ENCODE data around the gene NEK7.

The NEK7 gene

DNA sequence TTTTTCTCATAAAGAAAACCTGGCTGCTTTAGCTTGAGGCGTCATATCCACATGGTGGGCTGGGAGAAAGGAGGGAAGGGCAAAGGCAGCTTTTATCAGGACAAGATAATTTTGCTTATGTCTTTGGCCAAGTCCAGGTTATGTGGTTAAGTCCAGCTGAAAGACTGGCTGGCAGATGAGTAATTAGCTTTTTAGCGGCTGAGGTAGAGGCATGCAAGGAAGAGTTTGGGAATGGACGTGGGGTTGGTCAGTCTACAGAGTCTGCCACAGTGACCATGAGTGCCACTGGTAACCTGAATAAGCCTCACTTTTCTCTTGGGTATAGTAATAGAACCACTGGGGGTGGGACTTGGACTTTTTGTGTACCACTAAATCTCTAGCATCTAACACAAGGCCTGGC lies 39.8 kb downstream of the NEK7 start:
- H3K9me3 ChIP-seq (ENCODE audit: control insufficient read depth, low read depth, low read length) = no peaks in the 10 kb centered on the region
- H3K4me3 ChIP-seq (ENCODE audit: low read length) = no peak overlapping the region
- H3K4me1 ChIP-seq (ENCODE audit: control insufficient read depth, low read depth, low read length) = no peaks in the 10 kb centered on the region
- H3K9ac ChIP-seq (ENCODE audit: low read length) = no peak overlapping the region
- no peaks in the 10 kb centered on the region for H3K36me3 ChIP-seq (ENCODE audit: control insufficient read depth, low read depth, low read length)
- no peak overlapping the region for H3K27ac ChIP-seq (ENCODE audit: low read length)
- H3K27me3 ChIP-seq (ENCODE audit: control insufficient read depth, insufficient read depth, low read length) = no peaks in the 10 kb centered on the region

DNA sequence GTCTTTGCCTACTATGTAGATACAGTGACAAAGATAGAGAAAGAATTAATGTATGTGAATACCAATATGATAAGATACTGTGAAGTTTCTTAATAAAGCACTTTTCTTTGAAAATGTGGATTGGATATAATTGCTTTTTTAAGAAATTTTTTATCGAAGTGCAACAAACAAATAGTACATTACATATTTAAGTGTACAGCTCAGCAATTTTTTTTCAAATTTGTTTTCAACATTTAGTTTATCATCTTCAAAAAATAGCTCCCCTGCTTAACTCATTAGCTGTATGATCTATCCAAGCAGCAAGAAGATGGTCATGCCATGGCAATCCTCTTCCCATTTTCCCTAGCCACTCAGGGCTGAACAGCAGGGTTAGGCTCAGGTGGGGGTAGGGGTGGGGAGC lies 40.5 kb downstream of the NEK7 start:
- Histone ChIP-seq H3K36me3 (ENCODE audit: control insufficient read depth, low read depth, low read length) (no peaks in the 10 kb centered on the region), H3K9ac (ENCODE audit: low read length) (no peak overlapping the region), H3K4me1 (ENCODE audit: control insufficient read depth, low read depth, low read length) (no peaks in the 10 kb centered on the region), H3K4me3 (ENCODE audit: low read length) (no peak overlapping the region), H3K9me3 (ENCODE audit: control insufficient read depth, low read depth, low read length) (no peaks in the 10 kb centered on the region), H3K27ac (ENCODE audit: low read length) (no peak overlapping the region), H3K27me3 (ENCODE audit: control insufficient read depth, insufficient read depth, low read length) (no peaks in the 10 kb centered on the region)

DNA sequence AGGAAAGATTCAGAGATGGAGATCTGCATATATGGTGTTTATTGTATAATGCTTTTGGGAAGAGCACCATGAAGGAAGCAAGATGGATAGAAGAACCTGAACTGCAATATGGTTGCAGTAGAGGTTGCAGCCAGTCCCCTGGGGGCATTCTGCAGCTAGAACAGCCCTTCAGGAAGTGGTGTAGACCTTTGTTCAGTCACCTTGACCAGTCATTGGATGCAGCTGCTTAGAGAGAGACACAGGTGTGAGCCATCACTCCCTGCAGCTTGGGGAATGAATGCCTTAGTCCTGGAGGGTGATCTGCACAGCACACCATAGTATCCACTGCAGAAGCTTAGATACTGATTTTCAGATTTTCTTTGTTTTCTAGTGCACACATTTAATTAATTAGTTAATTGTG lies 42.3 kb downstream of the NEK7 start:
- H3K9ac ChIP-seq (ENCODE audit: low read length) = no peak overlapping the region
- no peaks in the 10 kb centered on the region for H3K4me1 ChIP-seq (ENCODE audit: control insufficient read depth, low read depth, low read length)
- H3K9me3 ChIP-seq (ENCODE audit: control insufficient read depth, low read depth, low read length) = no peaks in the 10 kb centered on the region
- no peak overlapping the region for H3K4me3 ChIP-seq (ENCODE audit: low read length)
- H3K36me3 ChIP-seq (ENCODE audit: control insufficient read depth, low read depth, low read length) = no peaks in the 10 kb centered on the region
- H3K27ac ChIP-seq (ENCODE audit: low read length) = no peak overlapping the region
- H3K27me3 ChIP-seq (ENCODE audit: control insufficient read depth, insufficient read depth, low read length) = no peaks in the 10 kb centered on the region

DNA sequence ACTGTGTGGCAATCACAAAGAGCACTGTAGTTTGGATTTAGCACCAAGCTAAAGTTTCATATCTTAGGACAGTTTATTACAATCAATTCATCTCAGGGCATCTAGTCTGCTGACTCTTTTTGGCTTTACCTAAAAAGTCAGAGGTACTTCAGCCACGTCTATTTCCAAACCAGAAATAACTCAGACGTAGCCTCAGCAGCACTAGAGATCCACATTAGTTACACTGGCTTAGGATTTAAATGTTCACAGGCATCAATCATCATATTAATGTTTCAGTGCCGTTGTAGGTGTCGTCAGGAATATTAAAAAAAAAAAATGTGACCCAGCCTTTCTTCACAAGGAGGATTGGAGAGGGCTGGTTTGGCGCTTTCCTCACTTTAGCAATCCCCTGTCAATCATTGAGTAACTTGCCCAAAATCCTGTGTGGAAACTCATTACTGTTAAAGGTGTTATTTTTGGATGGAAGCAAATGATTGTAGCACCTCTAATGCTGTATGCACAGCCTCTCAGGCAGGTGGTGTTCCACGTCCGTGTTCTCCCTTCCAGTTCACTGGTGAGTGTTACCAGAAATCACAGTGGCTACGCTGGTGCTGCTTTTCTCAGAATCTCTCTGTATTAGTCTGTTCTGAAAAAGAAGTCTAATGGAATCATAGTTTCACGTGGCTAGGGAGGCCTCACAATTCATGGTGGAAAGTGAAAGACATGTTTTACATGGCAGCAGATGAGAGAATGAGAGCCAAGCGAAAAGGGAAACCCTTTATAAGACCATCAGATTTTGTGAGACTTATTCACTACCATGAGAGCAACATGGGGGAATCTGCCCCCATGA lies 45.4 kb downstream of the NEK7 start:
- H3K4me1 ChIP-seq (ENCODE audit: control insufficient read depth, low read depth, low read length) = no peaks in the 10 kb centered on the region
- H3K9me3 ChIP-seq (ENCODE audit: control insufficient read depth, low read depth, low read length) = no peaks in the 10 kb centered on the region
- no peak overlapping the region for H3K4me3 ChIP-seq (ENCODE audit: low read length)
- H3K36me3 ChIP-seq (ENCODE audit: control insufficient read depth, low read depth, low read length) = no peaks in the 10 kb centered on the region
- no peak overlapping the region for H3K27ac ChIP-seq (ENCODE audit: low read length)
- H3K9ac ChIP-seq (ENCODE audit: low read length) = no peak overlapping the region
- H3K27me3 ChIP-seq (ENCODE audit: control insufficient read depth, insufficient read depth, low read length) = no peaks in the 10 kb centered on the region

DNA sequence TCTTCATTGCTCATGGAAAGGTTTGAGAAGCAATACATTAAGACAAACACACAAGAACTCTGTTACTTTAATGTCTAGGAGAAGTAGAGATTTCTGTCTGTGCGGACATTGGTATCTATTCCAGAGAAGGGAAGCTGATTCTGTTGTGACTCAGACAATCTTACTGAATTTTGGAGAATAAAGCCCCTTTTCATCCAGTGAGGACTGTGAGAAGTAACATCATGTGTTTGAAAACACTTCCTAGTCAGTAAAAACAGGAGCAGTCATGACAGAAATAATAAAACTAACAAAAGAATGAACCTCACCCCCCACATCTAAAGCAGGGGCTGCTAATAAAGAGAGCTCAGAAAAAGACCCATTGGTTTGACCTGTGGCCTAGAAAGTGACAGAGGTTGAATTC lies 46.6 kb downstream of the NEK7 start:
- no peak overlapping the region for H3K27ac ChIP-seq (ENCODE audit: low read length)

DNA sequence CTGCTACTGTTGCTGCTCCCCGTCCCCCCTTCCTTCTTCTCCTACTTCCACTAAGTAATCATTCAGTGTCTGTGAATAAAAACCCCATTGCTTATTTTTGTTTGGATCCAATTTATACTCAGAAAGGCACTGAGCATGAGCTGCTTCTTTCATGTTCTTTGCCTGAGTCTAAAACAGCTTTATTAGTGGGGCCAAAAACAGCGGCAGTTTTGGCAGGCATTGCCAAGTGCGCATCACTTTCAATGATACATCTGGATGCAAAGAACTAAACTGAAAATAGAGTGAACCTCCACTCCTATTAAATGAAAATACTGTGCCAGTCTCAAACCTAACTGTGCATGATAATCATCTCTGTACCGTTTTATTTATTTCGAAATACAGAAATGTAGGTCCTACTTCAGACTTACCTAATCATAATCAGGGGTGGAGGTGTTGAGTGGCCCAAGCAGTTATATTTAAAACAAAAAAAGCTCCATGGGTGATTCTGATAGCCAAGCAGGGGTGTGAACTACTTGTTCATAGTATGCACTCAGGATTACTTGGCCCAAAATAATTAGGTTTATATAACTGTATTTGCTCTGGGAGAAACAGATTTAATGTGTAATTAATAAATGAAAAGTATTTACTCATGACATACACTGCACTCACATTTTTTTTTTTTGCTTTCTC lies 48.4 kb downstream of the NEK7 start:
- H3K9me3 ChIP-seq (ENCODE audit: control insufficient read depth, low read depth, low read length) = no peaks in the 10 kb centered on the region

More for the DNA sequence above, 46.6 kb downstream of the NEK7 start:
- no peaks in the 10 kb centered on the region for H3K27me3 ChIP-seq (ENCODE audit: control insufficient read depth, insufficient read depth, low read length)
- no peaks in the 10 kb centered on the region for H3K4me1 ChIP-seq (ENCODE audit: control insufficient read depth, low read depth, low read length)
- H3K36me3 ChIP-seq (ENCODE audit: control insufficient read depth, low read depth, low read length) = no peaks in the 10 kb centered on the region
- H3K9ac ChIP-seq (ENCODE audit: low read length) = no peak overlapping the region
- H3K9me3 ChIP-seq (ENCODE audit: control insufficient read depth, low read depth, low read length) = no peaks in the 10 kb centered on the region
- no peak overlapping the region for H3K4me3 ChIP-seq (ENCODE audit: low read length)

DNA sequence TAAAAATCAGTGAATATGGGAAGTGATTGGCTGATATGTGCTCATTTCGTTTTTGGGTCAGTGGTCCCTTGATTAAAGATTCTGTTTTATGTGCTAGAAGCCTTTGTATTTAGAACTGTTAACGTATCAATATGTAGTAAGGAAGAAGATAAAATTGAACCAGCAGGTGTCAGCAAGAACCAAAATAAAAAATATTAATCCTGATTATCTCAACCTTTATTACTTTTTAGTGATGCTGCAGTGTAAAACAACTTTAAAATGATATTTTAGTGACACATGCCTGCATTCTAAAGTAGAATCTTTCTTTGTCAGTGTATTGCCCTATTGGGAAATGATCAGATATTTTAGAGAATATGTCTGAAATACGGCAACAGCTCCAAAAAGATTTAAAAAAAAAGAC lies 49.5 kb downstream of the NEK7 start:
- Histone ChIP-seq H3K27ac (ENCODE audit: low read length) (no peak overlapping the region), H3K36me3 (ENCODE audit: control insufficient read depth, low read depth, low read length) (no peaks in the 10 kb centered on the region), H3K9ac (ENCODE audit: low read length) (no peak overlapping the region), H3K4me1 (ENCODE audit: control insufficient read depth, low read depth, low read length) (no peaks in the 10 kb centered on the region), H3K9me3 (ENCODE audit: control insufficient read depth, low read depth, low read length) (no peaks in the 10 kb centered on the region), H3K27me3 (ENCODE audit: control insufficient read depth, insufficient read depth, low read length) (no peaks in the 10 kb centered on the region), H3K4me3 (ENCODE audit: low read length) (no peak overlapping the region)

More for the DNA sequence above, 48.4 kb downstream of the NEK7 start:
- no peaks in the 10 kb centered on the region for H3K36me3 ChIP-seq (ENCODE audit: control insufficient read depth, low read depth, low read length)
- no peaks in the 10 kb centered on the region for H3K4me1 ChIP-seq (ENCODE audit: control insufficient read depth, low read depth, low read length)
- no peaks in the 10 kb centered on the region for H3K27me3 ChIP-seq (ENCODE audit: control insufficient read depth, insufficient read depth, low read length)
- no peak overlapping the region for H3K4me3 ChIP-seq (ENCODE audit: low read length)
- H3K27ac ChIP-seq (ENCODE audit: low read length) = no peak overlapping the region
- H3K9ac ChIP-seq (ENCODE audit: low read length) = no peak overlapping the region

DNA sequence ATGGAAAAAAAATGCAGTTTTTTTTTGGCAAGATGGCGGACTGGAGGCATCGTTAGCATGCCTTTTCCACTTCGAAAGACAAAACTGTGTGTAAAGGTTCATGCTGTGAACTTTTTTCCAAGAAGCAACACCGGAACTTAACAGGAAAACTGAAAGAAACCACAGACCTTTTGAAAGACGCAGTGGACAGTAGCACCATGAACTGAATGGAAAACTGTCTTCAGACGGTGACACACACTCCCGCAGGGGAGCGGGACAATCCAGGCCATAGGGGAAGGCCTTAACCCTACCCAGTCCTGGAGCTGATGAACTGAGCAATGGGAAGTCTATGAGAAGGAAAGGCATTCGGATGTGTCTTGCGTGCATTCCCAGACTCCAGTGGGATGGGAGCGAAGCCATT lies 54.9 kb downstream of the NEK7 start:
- Histone ChIP-seq H3K27ac (ENCODE audit: low read length) (no peak overlapping the region), H3K4me3 (ENCODE audit: low read length) (no peak overlapping the region), H3K9me3 (ENCODE audit: control insufficient read depth, low read depth, low read length) (no peaks in the 10 kb centered on the region), H3K27me3 (ENCODE audit: control insufficient read depth, insufficient read depth, low read length) (no peaks in the 10 kb centered on the region), H3K36me3 (ENCODE audit: control insufficient read depth, low read depth, low read length) (no peaks in the 10 kb centered on the region), H3K4me1 (ENCODE audit: control insufficient read depth, low read depth, low read length) (no peaks in the 10 kb centered on the region), H3K9ac (ENCODE audit: low read length) (no peak overlapping the region)

DNA sequence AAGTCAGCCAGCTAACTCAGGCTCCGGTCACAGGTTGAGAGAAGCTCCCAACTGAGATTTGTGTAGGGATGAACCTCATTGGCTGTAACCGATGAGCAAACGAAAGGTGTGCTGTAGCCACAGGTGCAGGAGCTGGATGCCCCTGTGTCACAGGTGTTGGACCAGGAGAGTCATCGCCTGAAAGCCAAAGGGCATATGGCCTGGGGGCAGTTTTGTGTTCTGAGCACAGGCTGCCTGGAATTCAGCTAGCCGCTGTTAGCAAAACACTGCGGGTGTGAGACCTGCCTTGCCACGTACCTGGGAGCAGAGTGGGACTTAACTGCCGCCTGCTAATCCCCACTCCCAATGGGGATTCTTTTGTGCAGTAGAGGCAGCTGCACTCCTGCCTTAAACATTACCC lies 55.3 kb downstream of the NEK7 start:
- H3K27me3 ChIP-seq (ENCODE audit: control insufficient read depth, insufficient read depth, low read length) = no peaks in the 10 kb centered on the region
- H3K27ac ChIP-seq (ENCODE audit: low read length) = no peak overlapping the region
- no peaks in the 10 kb centered on the region for H3K4me1 ChIP-seq (ENCODE audit: control insufficient read depth, low read depth, low read length)
- no peaks in the 10 kb centered on the region for H3K9me3 ChIP-seq (ENCODE audit: control insufficient read depth, low read depth, low read length)
- H3K36me3 ChIP-seq (ENCODE audit: control insufficient read depth, low read depth, low read length) = no peaks in the 10 kb centered on the region
- H3K9ac ChIP-seq (ENCODE audit: low read length) = no peak overlapping the region
- no peak overlapping the region for H3K4me3 ChIP-seq (ENCODE audit: low read length)

DNA sequence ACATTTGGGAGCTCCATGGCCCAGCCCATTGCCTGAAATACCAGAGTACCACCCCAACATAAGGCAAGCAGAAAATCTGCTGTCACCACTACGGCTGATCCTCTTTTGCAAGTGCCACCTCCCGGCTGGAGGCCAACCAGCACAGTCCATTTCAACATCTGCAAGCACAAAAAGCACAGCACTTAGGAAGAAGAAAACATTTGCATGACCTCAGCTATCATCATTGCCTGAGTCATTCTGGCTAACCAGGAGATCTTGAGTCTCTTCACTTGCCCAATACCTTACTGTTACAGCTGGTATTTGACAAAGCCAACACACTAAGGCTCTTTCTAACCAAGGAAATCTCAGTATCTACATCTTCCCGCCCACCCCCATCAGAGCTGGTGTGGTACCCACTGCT lies 55.9 kb downstream of the NEK7 start:
- Histone ChIP-seq H3K4me3 (ENCODE audit: low read length) (no peak overlapping the region), H3K9ac (ENCODE audit: low read length) (no peak overlapping the region), H3K9me3 (ENCODE audit: control insufficient read depth, low read depth, low read length) (no peaks in the 10 kb centered on the region), H3K27me3 (ENCODE audit: control insufficient read depth, insufficient read depth, low read length) (no peaks in the 10 kb centered on the region), H3K27ac (ENCODE audit: low read length) (no peak overlapping the region), H3K36me3 (ENCODE audit: control insufficient read depth, low read depth, low read length) (no peaks in the 10 kb centered on the region), H3K4me1 (ENCODE audit: control insufficient read depth, low read depth, low read length) (no peaks in the 10 kb centered on the region)

DNA sequence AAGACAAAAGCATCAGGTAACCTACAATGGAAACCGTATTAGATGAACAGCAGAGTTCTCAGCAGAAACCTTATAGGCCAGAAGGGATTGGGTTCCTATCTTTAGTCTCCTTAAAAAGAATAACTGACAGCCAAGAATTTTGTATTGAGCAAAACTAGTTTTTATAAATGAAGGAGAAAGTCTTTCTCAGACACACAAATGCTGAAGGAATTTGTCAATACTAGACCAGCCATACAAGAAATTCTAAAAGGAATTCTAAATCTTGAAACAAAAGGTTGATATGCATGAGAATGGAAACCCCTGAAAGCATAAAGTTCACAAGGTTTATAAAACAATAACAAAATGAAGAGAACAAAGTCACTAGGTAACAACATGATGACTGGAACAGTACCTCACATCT lies 58.1 kb downstream of the NEK7 start:
- Histone ChIP-seq H3K9me3 (ENCODE audit: control insufficient read depth, low read depth, low read length) (no peaks in the 10 kb centered on the region), H3K36me3 (ENCODE audit: control insufficient read depth, low read depth, low read length) (no peaks in the 10 kb centered on the region), H3K4me1 (ENCODE audit: control insufficient read depth, low read depth, low read length) (no peaks in the 10 kb centered on the region), H3K27me3 (ENCODE audit: control insufficient read depth, insufficient read depth, low read length) (no peaks in the 10 kb centered on the region), H3K27ac (ENCODE audit: low read length) (no peak overlapping the region), H3K4me3 (ENCODE audit: low read length) (no peak overlapping the region), H3K9ac (ENCODE audit: low read length) (no peak overlapping the region)

DNA sequence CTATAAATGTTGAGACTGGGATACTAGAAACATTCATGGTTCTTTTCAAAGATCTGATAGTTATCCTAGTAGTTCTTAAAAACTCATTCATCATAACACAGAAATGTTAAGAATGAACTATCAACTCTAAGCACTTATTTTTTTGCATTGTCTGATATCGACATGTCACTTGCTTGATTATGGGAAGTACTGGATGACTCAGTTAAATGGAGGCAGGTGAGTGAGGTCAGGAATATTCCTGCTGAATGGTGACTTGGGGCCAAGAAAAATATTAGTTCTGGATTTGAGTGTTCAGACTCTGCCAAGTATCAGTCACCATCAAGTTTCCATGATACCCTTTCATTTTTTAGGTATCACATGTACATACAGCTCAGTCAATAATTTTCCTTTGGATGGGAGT lies 63.6 kb downstream of the NEK7 start:
- Histone ChIP-seq H3K4me3 (ENCODE audit: low read length) (no peak overlapping the region), H3K9ac (ENCODE audit: low read length) (no peak overlapping the region), H3K9me3 (ENCODE audit: control insufficient read depth, low read depth, low read length) (no peaks in the 10 kb centered on the region), H3K27ac (ENCODE audit: low read length) (no peak overlapping the region), H3K36me3 (ENCODE audit: control insufficient read depth, low read depth, low read length) (no peaks in the 10 kb centered on the region), H3K4me1 (ENCODE audit: control insufficient read depth, low read depth, low read length) (no peaks in the 10 kb centered on the region), H3K27me3 (ENCODE audit: control insufficient read depth, insufficient read depth, low read length) (no peaks in the 10 kb centered on the region)

Data from iPS-18a (cell line).